Caki2 (cell line): ENCODE results near the gene GBF1. TPM values are rescaled to one million over a fixed set of nuclear protein-coding genes. Genes with fewer than 3 reads are reported as not detected.
A peak's percentile ranks its signal among the peaks of the same experiment; 100 is the strongest.
"Not testable (repeated sequence)": the region's sequence is repeated elsewhere in the genome, so short reads cannot be mapped to it uniquely, and the experiment has no call there.

Experiments used
- DNase-seq: peaks from one replicate; pipeline ENCODE4 v3.0.0-alpha.2; 2015; ENCODE audit warnings: low read depth
- in situ Hi-C: cut with HindIII; loops from 2 replicates; pipeline ENCODE4 v1.10.0; 2016; ENCODE audit warnings: low sequenced_read_pairs, low pct_unique_long_range_greater_than_20kb, mixed read lengths
- total RNA-seq: library from RNA; depleted of rRNA; stranded (reverse); fragments of >200 nt; shearing (Covaris generic); gene quantifications from 2 replicates; pipeline ENCODE4 v1.2.3, GENCODE V29; 2014; ENCODE audit warnings: low replicate concordance

Gene GBF1
- total RNA-seq, 1 experiment from 2014 or later = 14.8 TPM

GRCh38 chr10:102229810-102230263 is 15.5 kb upstream of the GBF1 start:
- in situ Hi-C loops = loop anchor here (10.0 kb wide), 1 partner anchor 125 kb away; no protein-coding TSS in a partner anchor
- DNase-seq = peak; percentile 52

GRCh38 chr10:102230264-102230860 is 15.0 kb upstream of the GBF1 start:
- in situ Hi-C loops = no loop called here
- DNase-seq = no peak

- DNase-seq = no peak
- in situ Hi-C loops = no loop called here
Measured at GRCh38 chr10:102230861-102231356, 14.4 kb upstream of the GBF1 start.

DNA sequence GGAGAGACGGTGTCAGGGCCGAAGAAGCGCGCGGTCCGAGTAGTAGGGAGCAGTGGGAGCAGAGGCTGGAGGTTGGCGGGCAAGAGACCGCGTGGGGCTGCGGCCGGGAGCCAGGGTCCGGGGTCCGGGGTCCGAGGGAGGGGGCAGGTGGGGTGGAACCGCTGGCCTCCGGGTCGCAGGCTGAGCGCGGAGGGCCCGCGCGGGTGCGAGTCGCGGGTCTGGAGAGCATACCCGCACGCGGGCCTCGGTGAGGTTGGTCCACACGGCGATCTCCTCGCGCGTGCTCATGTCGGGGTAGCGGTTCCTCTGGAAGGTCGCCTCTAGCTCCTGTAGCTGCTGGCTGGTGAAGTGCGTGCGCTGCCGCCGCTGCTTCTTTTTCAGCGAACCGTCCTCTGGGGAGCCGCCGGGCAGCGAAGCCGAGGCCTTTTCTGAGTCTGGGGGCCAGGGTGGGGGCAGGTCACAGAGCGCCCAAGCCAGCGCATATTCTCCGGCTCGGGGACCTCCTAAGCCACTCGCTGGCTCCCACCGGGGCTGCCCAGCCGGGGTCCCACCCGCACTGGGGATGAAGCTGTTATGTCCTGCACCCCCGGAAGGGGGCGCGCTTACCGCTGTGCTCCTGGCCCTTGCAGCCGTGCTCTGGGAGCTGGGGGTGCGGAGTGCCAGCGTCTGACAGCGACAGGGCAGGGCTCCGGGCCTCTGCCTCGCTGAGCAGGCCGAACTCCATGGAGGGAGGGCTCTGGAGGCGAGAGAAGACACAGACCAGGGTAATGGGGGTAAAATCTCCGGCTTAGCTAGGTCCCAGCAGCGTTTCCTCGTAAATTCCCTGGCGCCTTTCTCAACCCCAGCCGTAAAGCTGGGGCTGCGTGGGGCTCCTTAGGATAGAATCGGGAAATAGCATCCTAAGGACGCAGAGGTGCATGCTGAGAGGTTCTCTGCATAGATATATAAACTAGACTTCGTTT is 13.7 kb upstream of the GBF1 start:
- in situ Hi-C loops = no loop called here
- no peak for DNase-seq

DNA sequence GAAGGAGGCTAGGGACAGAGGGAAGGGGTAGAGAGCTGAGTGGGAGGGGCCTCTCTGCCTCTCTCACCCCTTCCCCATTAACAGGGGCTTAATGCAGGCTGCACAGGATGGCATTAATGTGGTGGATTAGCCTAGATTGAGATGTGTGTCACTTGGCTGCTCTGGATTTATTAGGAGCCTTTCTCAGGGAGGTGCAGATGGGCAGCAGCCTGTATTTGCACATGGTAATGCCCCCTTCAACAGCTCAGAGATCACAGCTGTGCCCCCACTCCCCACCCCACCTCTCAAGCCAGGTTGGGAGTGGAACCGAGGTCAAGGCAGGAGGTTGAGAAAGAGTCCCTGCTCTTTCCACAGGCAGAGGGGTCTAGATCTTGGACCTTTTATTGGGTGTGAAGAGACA is 11.3 kb upstream of the GBF1 start:
- DNase-seq = no peak
- in situ Hi-C loops = no loop called here

- in situ Hi-C loops = no loop called here
- DNase-seq = no peak
Measured at GRCh38 chr10:102234888-102235597, 10.3 kb upstream of the GBF1 start.

DNA sequence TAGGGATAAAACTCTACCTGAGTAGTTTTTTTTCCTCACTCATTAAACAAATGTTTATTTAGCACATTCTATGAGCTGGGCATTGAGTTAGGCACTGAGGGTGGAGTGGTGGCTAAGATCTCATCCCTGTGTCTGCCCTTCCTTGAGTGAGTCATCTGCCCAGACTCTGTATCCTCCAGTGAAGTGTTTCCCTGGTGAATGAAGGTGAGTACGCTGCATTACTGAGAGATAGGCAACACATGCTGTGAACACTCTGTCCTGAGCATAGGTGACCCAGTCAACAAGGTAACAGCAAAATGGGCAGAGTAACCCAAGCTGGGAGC is 9.8 kb upstream of the GBF1 start:
- DNase-seq = peak; percentile 65
- in situ Hi-C loops = no loop called here

DNA sequence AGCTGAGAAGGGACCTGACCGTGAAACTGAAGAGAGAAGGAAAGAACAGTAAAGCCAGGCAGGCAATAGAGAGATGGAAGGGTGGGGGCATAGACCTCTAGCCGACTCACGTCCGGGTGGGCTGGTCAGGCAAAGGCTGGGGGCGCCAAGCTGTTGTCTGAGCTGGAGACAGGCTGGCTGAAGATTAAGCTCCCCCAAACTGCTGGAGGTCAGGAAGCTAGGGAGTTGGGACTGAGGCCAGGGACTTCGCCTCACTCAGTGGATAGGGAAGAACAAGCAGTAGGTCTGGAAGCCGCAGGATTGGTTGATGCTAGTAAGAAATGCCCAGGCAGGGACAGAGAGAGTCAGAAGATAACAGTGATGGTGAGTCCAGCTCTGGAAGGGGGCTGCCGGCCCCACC is 9.3 kb upstream of the GBF1 start:
- no peak for DNase-seq
- in situ Hi-C loops = no loop called here

GRCh38 chr10:102237711-102238252 is 7.5 kb upstream of the GBF1 start:
- in situ Hi-C loops = no loop called here
- DNase-seq = no peak

- no peak for DNase-seq
- in situ Hi-C loops = no loop called here
Measured at GRCh38 chr10:102240467-102241031, 4.8 kb upstream of the GBF1 start.

DNA sequence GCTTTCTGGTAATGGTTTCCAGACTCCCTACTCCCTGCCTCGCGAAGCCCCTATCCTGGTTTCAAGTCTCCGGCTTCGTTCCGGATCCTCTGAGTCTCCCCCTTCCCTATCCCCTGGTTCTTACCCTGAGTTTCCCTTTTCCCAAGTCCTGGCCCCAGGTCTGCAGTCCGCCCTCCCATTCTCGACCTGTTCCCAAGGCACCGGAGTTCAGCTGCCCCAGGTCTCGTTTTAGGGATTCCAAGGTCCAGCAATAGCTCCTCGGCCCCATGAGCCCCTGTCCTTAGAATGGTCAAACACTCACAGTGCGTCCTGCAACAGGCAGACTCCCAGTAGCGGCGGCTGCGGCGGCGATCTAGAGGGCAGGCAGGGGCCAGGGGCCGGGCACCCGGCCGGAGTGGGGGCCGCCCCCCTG is 4.3 kb upstream of the GBF1 start:
- in situ Hi-C loops = no loop called here
- DNase-seq = no peak

DNA sequence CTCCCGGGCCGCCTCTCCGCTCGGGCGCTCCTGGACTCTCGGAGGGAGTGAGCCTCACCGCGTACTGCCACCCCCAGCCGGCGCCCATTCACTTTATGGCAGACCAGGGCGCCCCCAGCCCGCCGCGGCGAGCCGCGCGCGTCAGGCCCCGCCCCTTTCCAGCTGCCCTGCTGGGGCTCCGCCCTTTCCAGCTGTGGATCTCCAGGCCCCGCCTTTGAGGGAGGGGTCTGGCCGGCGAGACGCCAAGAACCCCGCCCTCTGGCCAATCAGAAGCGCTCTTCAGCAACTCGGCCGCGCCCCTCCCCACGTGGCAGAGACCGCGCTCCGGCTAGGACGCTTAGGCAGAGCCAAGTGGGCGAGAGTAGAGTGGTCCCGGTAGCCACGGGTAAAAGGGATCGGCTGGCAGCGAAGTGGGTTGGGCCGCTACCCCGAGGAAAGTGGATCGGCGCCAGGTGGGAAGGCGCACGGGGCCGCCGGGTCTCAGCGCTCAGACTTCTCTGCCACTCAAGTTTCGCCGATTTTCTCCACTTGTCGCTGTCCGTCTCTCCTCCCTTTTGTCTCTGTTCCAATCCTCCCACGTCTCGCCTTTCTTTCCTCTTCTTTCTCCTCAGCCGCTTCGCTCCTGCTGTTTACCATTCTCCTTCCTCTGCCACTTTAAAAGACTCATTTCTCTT is 3.8 kb upstream of the GBF1 start, which contains the start of gene PITX3:
Gene PITX3, minus strand, starts transcription at position 69 of the 674 bp plus-strand sequence. CDS start 9,432 bp downstream, outside the sequence.
- peak; percentile 85 for DNase-seq
- in situ Hi-C loops = no loop called here

DNA sequence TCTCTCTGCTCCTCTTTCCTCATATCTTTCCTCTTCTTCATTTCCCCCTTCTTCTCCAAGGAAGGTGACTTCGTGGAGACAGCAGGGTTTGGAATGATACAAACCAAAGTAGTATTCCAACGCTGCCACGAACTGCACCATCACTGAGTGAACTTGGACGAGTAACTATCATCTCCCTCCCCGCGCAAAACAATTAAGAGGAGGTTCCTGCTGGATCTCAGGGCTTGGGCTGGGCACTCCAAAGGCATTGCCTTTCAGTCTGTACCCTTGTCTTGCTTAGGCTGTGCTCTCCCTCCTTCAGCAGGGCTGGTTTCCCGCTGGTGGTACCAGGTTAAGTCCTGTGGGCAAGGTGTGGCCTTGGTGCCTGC is 3.2 kb upstream of the GBF1 start:
- in situ Hi-C loops = no loop called here
- DNase-seq = no peak

DNA sequence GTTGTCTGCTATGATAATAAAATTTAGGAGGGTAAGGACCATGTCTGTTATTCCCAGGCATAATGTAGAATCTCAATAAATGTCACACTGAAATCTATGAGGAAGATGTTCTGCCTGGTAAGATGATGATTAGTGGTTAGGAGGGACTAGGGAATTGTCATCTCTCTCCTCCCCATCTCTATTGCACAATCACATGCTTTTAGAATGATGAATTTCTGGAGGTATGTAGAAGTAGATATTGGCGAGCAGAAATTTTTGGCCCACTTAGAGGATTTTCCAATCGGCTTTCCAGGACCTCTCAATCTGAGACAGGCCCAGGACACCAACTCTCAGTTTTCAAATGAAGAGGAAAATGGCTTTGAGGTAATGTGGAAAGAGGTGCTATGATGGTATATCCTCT is 2.0 kb upstream of the GBF1 start:
- in situ Hi-C loops = no loop called here
- DNase-seq = no peak

GRCh38 chr10:102245932-102246251 is 560 bp downstream of the GBF1 start:
- no peak for DNase-seq
- in situ Hi-C loops = no loop called here

- in situ Hi-C loops = no loop called here
- no peak for DNase-seq
Measured at GRCh38 chr10:102246261-102246660, 929 bp downstream of the GBF1 start.

GRCh38 chr10:102247734-102248133 is 2.4 kb downstream of the GBF1 start:
- in situ Hi-C loops = no loop called here
- DNase-seq = no peak

GRCh38 chr10:102252508-102252907 is 7.2 kb downstream of the GBF1 start:
- in situ Hi-C loops, DNase-seq: not testable (repeated sequence)
